Suprapubic skin (tissue), 4 donors: ENCODE results near the gene ZNF277. TPM values are rescaled to one million over a fixed set of nuclear protein-coding genes. Genes with fewer than 3 reads are reported as not detected.

Experiments
- DNase-seq, 2 donors: peaks; one replicate each; pipeline ENCODE4 v3.0.0-alpha.2; 2019; ENCODE audit warnings: low spot score in 2 of 2
- H3K27ac ChIP-seq: fragments of 200-600 bp; sonication (generic); one replicate; pipeline ENCODE4 v1.5.1; 2019
- H3K27me3 ChIP-seq: fragments of 200-600 bp; sonication (generic); one replicate; pipeline ENCODE4 v1.5.1; 2019
- H3K36me3 ChIP-seq: fragments of 200-600 bp; sonication (generic); one replicate; pipeline ENCODE4 v1.5.1; 2019
- H3K4me1 ChIP-seq: fragments of 200-600 bp; sonication (generic); one replicate; pipeline ENCODE4 v1.5.1; 2019
- H3K4me3 ChIP-seq: fragments of 200-600 bp; sonication (generic); one replicate; pipeline ENCODE4 v1.5.1; 2019; ENCODE audit warnings: mild to moderate bottlenecking
- H3K9me3 ChIP-seq: fragments of 200-600 bp; sonication (generic); one replicate; pipeline ENCODE4 v1.5.1; 2019
- EP300 ChIP-seq: sonication (generic); formaldehyde crosslinking; IDR thresholded peaks from one replicate; pipeline ENCODE4 v1.6.1; 2017; ENCODE audit warnings: antibody characterized with exemption
- POLR2A ChIP-seq, 2 donors: fragments of 450-650 bp; IDR thresholded peaks; one replicate each; pipeline ENCODE4 v1.6.1; 2017; ENCODE audit warnings: antibody characterized with exemption in 2 of 2, mild to moderate bottlenecking in 2 of 2, moderate library complexity in 2 of 2
- POLR2AphosphoS5 ChIP-seq, 3 donors: sonication (generic); formaldehyde crosslinking; IDR thresholded peaks; one replicate each; pipeline ENCODE4 v1.6.1; 2017; ENCODE audit warnings: antibody characterized with exemption in 3 of 3
- WGBS: methylation state at CpG from one replicate; pipeline ENCODE4 v1.1.5; 2018; 5-methylcytosine and 5-hydroxymethylcytosine counted together
- total RNA-seq, 4 donors: library from RNA; depleted of rRNA; stranded (reverse); fragments of >200 nt; gene quantifications; one replicate each; pipeline ENCODE4 v1.1.0, GENCODE V29; 2016
- TF ChIP-seq, protein P1 (sequence below), 2 donors: fragments of 200-600 bp in 1 of 2; fragments of 450-650 bp in 1 of 2; sonication (generic) in 1 of 2; IDR thresholded peaks; one replicate each; pipeline ENCODE4 v1.5.1; 2016 to 2019; ENCODE audit warnings: antibody characterized with exemption in 2 of 2, mild to moderate bottlenecking in 1 of 2, moderate library complexity in 1 of 2

The ZNF277 gene
- total RNA-seq, 4 donors from 2014 or later = 16.5 to 31.9 (median 25.5) TPM

DNA sequence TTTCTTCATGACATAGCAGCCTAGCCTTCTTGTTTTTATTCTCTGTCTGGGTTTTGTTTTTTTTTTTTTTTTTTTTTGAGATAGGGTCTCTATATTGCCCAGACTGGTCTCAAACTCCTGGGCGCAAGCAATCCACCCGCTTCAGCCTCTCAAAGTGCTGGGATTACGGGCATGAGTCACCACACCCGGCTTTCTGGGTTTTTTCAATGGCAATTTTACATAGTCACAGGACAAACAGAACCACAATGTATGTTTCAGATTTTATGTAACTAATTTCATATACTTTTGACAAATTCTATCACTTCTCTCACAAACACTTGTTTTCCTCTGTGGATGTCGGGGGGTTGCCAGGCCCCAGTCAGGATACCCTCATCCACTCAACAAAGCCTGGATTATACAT is 16.8 kb upstream of the ZNF277 start:
- no peak for DNase-seq
- TF ChIP-seq, protein P1, sequence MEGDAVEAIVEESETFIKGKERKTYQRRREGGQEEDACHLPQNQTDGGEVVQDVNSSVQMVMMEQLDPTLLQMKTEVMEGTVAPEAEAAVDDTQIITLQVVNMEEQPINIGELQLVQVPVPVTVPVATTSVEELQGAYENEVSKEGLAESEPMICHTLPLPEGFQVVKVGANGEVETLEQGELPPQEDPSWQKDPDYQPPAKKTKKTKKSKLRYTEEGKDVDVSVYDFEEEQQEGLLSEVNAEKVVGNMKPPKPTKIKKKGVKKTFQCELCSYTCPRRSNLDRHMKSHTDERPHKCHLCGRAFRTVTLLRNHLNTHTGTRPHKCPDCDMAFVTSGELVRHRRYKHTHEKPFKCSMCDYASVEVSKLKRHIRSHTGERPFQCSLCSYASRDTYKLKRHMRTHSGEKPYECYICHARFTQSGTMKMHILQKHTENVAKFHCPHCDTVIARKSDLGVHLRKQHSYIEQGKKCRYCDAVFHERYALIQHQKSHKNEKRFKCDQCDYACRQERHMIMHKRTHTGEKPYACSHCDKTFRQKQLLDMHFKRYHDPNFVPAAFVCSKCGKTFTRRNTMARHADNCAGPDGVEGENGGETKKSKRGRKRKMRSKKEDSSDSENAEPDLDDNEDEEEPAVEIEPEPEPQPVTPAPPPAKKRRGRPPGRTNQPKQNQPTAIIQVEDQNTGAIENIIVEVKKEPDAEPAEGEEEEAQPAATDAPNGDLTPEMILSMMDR (IDR thresholded peaks at IDR 0.05) = no peak
- TF ChIP-seq POLR2AphosphoS5 (IDR thresholded peaks at IDR 0.05) = no peak
- no peak for TF ChIP-seq EP300
- no peak for TF ChIP-seq POLR2A (IDR thresholded peaks at IDR 0.05)
- WGBS = 98% methylated on average over 5 of the region's 5 CpGs
- Histone ChIP-seq H3K9me3 (no peaks in the 10 kb centered on the region), H3K4me1 (peaks cover 3% of the 10 kb centered on the region), H3K27ac (no peak overlapping the region), H3K36me3 (no peaks in the 10 kb centered on the region), H3K27me3 (no peaks in the 10 kb centered on the region), H3K4me3 (no peak overlapping the region)

DNA sequence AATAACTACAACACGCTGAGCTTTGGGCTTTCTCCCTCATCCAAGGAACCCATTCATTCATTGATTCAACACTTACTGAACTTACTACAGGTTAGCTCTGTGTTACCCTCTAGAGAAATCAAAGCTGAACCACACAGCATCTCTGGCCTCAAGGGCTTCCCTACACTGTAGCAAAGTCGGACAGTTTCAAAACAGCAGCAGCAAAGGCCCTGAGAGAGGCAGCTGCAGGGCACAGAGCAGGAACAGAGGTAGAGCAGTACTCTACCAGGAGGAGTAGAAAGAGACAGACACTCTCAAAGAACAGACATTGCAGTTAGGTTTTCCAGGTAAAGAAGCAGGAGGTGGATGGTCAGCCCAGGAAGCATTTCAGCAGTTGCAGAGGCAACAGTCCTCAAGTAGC is 16.4 kb upstream of the ZNF277 start:
- Histone ChIP-seq H3K4me3 (no peak overlapping the region), H3K9me3 (no peaks in the 10 kb centered on the region), H3K36me3 (no peaks in the 10 kb centered on the region), H3K27me3 (no peaks in the 10 kb centered on the region), H3K27ac (no peak overlapping the region), H3K4me1 (peaks cover 2% of the 10 kb centered on the region)
- TF ChIP-seq EP300 = no peak
- TF ChIP-seq, protein P1 (IDR thresholded peaks at IDR 0.05) = no peak
- TF ChIP-seq POLR2AphosphoS5 (IDR thresholded peaks at IDR 0.05) = no peak
- DNase-seq = no peak
- WGBS = 86% methylated on average over 2 of the region's 2 CpGs

DNA sequence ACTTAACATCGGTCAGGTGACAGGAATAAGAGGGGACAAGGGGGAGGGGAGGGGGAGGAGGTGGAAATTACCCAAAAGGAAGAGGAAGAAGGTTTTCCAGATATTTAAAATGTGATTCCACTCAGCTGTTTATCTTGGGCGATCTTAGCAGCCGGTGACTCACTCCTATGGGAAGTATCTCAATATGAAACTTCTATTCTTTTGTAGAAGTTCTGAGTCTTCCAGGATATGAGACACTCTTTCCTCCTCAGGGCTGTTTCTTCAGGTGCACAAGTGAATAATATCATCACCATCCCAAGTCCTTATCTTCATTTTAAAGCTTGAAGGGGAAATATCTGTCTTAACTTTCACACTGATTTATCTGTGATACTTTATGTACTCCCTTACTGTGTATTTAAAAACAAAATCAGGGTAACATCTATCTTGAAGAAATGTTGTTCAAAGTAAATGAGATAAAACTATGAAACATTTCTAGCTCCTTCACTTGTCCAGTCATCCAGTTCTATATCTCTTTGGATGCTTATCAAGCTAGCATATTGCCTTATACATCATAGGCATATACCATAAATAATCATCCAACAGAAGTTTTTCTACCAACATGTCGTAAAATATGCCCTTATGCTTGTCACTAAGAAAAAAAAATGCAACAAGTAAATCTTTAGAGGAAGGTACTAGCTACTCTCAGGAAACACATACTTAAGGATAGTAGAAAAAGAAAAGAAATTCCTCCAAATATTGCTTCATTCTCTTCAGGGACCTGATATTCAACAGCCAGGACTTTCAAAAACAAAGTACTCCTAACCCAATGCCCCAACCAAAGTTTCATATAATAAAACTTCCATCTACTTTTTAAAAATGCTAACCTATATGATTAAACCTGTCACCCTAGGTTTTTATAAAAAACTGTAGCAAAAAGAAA is 14.0 kb upstream of the ZNF277 start:
- no peak for DNase-seq
- Histone ChIP-seq H3K27ac (no peak overlapping the region), H3K36me3 (no peaks in the 10 kb centered on the region), H3K27me3 (no peaks in the 10 kb centered on the region), H3K4me3 (no peak overlapping the region), H3K9me3 (no peaks in the 10 kb centered on the region), H3K4me1 (no peaks in the 10 kb centered on the region)
- TF ChIP-seq POLR2AphosphoS5 (IDR thresholded peaks at IDR 0.05) (no peak), EP300 (no peak), POLR2A (IDR thresholded peaks at IDR 0.05) (no peak)
- TF ChIP-seq, protein P1 (IDR thresholded peaks at IDR 0.05) = no peak
- 51% methylated on average over 4 of the region's 4 CpGs for WGBS

DNA sequence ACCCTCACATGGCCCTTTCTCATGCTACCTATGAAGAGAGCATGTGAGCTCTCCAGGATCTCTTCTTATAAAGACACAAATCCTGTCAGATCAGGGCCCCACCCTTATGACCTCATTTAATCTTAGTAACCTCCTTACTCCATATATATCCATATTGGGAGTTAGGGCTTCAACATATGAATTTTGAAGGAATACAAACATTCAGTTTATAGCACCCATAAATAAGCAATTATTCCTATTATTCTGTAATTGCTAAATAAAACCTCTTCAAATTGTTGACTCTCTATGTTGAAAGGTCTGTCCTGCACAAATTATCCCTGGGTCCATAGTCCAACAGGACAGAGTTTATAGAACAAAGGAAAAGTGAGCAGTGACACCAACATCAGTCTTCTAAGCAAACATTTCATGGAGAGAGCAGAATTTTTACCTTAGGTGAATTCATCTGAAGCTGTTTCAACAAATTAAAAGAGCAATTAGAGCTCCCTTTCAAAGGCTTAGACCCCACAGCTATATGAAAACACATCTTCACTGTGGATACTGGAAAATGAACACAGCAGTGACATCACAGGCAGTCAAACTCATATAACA is 12.5 kb upstream of the ZNF277 start:
- H3K27ac ChIP-seq = no peak overlapping the region
- no peak for DNase-seq
- no peaks in the 10 kb centered on the region for H3K36me3 ChIP-seq
- H3K4me1 ChIP-seq = no peaks in the 10 kb centered on the region
- H3K4me3 ChIP-seq = no peak overlapping the region
- no peaks in the 10 kb centered on the region for H3K9me3 ChIP-seq
- TF ChIP-seq POLR2A (IDR thresholded peaks at IDR 0.05) = no peak
- no peak for TF ChIP-seq POLR2AphosphoS5 (IDR thresholded peaks at IDR 0.05)
- no peak for TF ChIP-seq EP300
- TF ChIP-seq, protein P1 (IDR thresholded peaks at IDR 0.05) = no peak
- H3K27me3 ChIP-seq = no peaks in the 10 kb centered on the region

DNA sequence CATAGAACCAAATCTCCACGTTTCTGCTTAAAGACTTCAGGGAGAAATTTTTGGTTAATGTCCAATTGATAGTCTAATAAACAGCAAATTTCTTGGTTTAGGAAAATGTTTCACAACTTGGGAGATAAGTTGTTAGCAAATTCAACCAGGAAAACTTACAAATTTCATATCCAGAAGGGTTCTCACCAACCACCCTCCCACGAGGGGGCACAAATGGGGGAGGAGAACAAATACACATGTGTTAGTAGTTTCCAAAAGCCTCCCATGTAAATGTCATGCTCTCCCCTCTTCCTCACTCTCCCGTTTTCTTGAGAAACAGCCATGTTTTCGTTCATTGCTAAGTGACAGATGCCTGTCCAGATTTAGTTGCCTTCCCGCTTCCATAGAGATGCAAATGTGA is 10.8 kb upstream of the ZNF277 start:
- H3K36me3 ChIP-seq = no peaks in the 10 kb centered on the region
- TF ChIP-seq POLR2A (IDR thresholded peaks at IDR 0.05) (no peak), EP300 (no peak), POLR2AphosphoS5 (IDR thresholded peaks at IDR 0.05) (no peak)
- TF ChIP-seq, protein P1 (IDR thresholded peaks at IDR 0.05) = no peak
- no peaks in the 10 kb centered on the region for H3K9me3 ChIP-seq
- no peak overlapping the region for H3K4me3 ChIP-seq
- H3K4me1 ChIP-seq = no peaks in the 10 kb centered on the region
- 78% methylated on average over 5 of the region's 5 CpGs for WGBS
- no peak for DNase-seq
- no peak overlapping the region for H3K27ac ChIP-seq
- no peaks in the 10 kb centered on the region for H3K27me3 ChIP-seq
